HL-60 (cell line): ENCODE results near the gene CHMP6.

Experiments
- GABPA ChIP-seq: IDR thresholded peaks from 2 replicates; pipeline ENCODE4 v1.6.1; 2012; ENCODE audit warnings: low read depth
- POLR2AphosphoS5 ChIP-seq: IDR thresholded peaks from 2 replicates; pipeline ENCODE4 v1.6.1; 2012; ENCODE audit warnings: low read depth
- SPI1 ChIP-seq: IDR thresholded peaks from 2 replicates; pipeline ENCODE4 v1.6.1; 2012; ENCODE audit warnings: low read depth, mild to moderate bottlenecking, borderline replicate concordance
- TF ChIP-seq, protein P1 (sequence below): IDR thresholded peaks from one replicate; pipeline ENCODE4 v1.5.1; 2011; ENCODE audit warnings: low read length, control low read depth, inconsistent platforms; ENCODE audit not compliant: insufficient read depth
- TF ChIP-seq, protein P2 (sequence below): IDR thresholded peaks from 2 replicates; pipeline ENCODE4 v1.6.1; 2012; ENCODE audit warnings: low read depth; ENCODE audit not compliant: insufficient replicate concordance

DNA sequence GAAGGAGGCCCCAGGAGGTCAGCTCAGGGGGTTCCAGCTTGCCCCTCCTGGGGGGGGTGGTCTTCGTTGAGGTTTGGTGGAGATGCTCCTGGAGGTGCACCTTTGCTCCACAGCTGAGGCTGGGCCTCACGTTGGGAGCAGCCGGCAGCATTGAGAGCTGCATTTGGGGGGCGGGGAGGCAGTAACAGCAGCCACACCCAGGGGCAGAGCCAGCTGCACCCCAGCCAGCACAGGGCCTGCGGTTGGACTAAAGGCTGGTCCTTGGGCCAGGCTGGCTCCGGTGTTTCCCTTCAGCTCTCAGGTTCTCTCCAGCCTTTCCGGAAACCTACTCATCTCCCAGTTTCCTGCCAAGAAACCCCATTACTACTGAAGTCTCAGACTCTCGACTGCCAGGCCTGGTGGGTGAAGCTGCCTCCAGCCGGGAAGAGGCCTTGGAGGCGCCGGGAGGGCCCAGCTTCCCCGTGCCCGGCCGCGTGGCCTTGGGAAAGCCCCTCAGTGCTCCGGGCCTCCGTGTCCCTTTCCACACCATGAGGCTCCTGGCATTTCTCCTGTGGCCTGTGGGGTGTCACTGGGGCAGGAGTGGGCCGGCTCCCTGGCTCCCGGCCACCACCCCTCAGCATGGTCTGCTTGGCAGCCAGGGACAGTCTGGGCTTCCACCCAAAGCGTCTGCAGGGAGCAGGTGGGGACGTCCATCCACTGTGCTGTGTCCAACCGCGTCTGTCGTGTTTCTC, 29.3 kb downstream of the CHMP6 start:
- TF ChIP-seq POLR2AphosphoS5 (no peak), GABPA (no peak), SPI1 (no peak)
- TF ChIP-seq, protein P1, sequence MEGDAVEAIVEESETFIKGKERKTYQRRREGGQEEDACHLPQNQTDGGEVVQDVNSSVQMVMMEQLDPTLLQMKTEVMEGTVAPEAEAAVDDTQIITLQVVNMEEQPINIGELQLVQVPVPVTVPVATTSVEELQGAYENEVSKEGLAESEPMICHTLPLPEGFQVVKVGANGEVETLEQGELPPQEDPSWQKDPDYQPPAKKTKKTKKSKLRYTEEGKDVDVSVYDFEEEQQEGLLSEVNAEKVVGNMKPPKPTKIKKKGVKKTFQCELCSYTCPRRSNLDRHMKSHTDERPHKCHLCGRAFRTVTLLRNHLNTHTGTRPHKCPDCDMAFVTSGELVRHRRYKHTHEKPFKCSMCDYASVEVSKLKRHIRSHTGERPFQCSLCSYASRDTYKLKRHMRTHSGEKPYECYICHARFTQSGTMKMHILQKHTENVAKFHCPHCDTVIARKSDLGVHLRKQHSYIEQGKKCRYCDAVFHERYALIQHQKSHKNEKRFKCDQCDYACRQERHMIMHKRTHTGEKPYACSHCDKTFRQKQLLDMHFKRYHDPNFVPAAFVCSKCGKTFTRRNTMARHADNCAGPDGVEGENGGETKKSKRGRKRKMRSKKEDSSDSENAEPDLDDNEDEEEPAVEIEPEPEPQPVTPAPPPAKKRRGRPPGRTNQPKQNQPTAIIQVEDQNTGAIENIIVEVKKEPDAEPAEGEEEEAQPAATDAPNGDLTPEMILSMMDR = no peak
- TF ChIP-seq, protein P2, sequence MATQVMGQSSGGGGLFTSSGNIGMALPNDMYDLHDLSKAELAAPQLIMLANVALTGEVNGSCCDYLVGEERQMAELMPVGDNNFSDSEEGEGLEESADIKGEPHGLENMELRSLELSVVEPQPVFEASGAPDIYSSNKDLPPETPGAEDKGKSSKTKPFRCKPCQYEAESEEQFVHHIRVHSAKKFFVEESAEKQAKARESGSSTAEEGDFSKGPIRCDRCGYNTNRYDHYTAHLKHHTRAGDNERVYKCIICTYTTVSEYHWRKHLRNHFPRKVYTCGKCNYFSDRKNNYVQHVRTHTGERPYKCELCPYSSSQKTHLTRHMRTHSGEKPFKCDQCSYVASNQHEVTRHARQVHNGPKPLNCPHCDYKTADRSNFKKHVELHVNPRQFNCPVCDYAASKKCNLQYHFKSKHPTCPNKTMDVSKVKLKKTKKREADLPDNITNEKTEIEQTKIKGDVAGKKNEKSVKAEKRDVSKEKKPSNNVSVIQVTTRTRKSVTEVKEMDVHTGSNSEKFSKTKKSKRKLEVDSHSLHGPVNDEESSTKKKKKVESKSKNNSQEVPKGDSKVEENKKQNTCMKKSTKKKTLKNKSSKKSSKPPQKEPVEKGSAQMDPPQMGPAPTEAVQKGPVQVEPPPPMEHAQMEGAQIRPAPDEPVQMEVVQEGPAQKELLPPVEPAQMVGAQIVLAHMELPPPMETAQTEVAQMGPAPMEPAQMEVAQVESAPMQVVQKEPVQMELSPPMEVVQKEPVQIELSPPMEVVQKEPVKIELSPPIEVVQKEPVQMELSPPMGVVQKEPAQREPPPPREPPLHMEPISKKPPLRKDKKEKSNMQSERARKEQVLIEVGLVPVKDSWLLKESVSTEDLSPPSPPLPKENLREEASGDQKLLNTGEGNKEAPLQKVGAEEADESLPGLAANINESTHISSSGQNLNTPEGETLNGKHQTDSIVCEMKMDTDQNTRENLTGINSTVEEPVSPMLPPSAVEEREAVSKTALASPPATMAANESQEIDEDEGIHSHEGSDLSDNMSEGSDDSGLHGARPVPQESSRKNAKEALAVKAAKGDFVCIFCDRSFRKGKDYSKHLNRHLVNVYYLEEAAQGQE = no peak
